ENCODE results near the gene WDFY4.

DNA sequence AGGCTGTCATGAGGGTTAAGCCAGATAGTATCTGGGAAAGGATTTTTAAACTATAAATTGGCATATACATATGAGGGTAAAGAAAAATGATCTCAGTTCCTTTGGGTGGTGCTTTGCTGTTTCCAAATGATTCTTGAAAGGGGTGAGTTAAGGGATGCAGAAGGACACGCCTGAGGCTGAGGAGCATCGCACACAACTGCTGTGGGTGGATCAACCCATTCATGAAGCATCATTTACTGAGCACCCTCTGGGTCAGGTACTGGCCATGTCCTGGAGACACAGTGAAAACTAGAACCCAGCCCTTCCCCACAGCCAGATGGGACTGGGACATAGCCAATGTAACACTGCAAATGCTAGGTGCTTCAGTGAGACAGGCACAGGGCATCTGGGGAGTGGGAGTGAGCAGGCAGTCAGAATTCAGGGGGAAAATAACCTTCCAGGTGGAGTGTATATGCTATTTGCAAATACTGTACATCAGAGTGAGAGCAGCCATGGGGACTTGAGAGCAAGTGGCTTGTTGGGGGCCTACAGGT, 112.1 kb downstream of the WDFY4 start:
- TF ChIP-seq, protein P1, sequence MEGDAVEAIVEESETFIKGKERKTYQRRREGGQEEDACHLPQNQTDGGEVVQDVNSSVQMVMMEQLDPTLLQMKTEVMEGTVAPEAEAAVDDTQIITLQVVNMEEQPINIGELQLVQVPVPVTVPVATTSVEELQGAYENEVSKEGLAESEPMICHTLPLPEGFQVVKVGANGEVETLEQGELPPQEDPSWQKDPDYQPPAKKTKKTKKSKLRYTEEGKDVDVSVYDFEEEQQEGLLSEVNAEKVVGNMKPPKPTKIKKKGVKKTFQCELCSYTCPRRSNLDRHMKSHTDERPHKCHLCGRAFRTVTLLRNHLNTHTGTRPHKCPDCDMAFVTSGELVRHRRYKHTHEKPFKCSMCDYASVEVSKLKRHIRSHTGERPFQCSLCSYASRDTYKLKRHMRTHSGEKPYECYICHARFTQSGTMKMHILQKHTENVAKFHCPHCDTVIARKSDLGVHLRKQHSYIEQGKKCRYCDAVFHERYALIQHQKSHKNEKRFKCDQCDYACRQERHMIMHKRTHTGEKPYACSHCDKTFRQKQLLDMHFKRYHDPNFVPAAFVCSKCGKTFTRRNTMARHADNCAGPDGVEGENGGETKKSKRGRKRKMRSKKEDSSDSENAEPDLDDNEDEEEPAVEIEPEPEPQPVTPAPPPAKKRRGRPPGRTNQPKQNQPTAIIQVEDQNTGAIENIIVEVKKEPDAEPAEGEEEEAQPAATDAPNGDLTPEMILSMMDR (IDR thresholded peaks at IDR 0.05): no peak
- no peak for TF ChIP-seq POLR2A (IDR thresholded peaks at IDR 0.05)
